Upper lobe of left lung (tissue), 6 donors: ENCODE measurements around the gene PCP4. TPM values are rescaled to one million over a fixed set of nuclear protein-coding genes. Genes with fewer than 3 reads are reported as not detected.

Source experiments
- ATAC-seq, 2 donors: fragments of 200-7000 bp; cut with Tn5 transposase; one replicate each; pipeline ENCODE4 v1.9.1; 2022; ENCODE audit warnings: mild to moderate bottlenecking in 2 of 2, moderate library complexity in 2 of 2; ENCODE audit not compliant: low FRiP score in 2 of 2
- DNase-seq, 2 donors: peaks; one replicate each; pipeline ENCODE4 v3.0.0-alpha.2; 2019 to 2020
- H3K27ac ChIP-seq, 4 donors: fragments of 200-600 bp; sonication (generic); one replicate each; pipeline ENCODE4 v1.5.1; 2016 to 2019
- H3K27me3 ChIP-seq, 4 donors: fragments of 200-600 bp; sonication (generic); one replicate each; pipeline ENCODE4 v1.5.1; 2017 to 2019
- H3K36me3 ChIP-seq, 4 donors: fragments of 200-600 bp; sonication (generic); one replicate each; pipeline ENCODE4 v1.5.1; 2016 to 2019
- H3K4me1 ChIP-seq, 4 donors: fragments of 200-600 bp; sonication (generic); one replicate each; pipeline ENCODE4 v1.5.1; 2018 to 2019
- H3K4me3 ChIP-seq, 4 donors: fragments of 200-600 bp; sonication (generic); one replicate each; pipeline ENCODE4 v1.5.1; 2017 to 2019; ENCODE audit warnings: mild to moderate bottlenecking in 2 of 4, moderate library complexity in 1 of 4
- H3K9me3 ChIP-seq, 4 donors: fragments of 200-600 bp; sonication (generic); one replicate each; pipeline ENCODE4 v1.5.1; 2018 to 2019
- CTCF ChIP-seq, 6 experiments: fragments of 450-650 bp in 4 of 6; fragments of 200-600 bp in 2 of 6; sonication (generic) in 2 of 6; IDR thresholded peaks; one replicate each; pipeline ENCODE4 v1.5.1; 2016 to 2019; ENCODE audit warnings: antibody characterized with exemption in 6 of 6
- EP300 ChIP-seq, 4 donors: sonication (generic); formaldehyde crosslinking; IDR thresholded peaks; one replicate each; pipeline ENCODE4 v1.5.1; 2017; ENCODE audit warnings: antibody characterized with exemption in 4 of 4, control low read depth in 2 of 4
- POLR2A ChIP-seq, 4 donors: fragments of 450-650 bp; IDR thresholded peaks; one replicate each; pipeline ENCODE4 v1.5.1; 2016 to 2017; ENCODE audit warnings: antibody characterized with exemption in 4 of 4, mild to moderate bottlenecking in 2 of 4
- POLR2AphosphoS5 ChIP-seq, 2 donors: sonication (generic); formaldehyde crosslinking; IDR thresholded peaks; one replicate each; pipeline ENCODE4 v1.5.1; 2017; ENCODE audit warnings: antibody characterized with exemption in 2 of 2
- WGBS, 2 donors: methylation state at CpG; one replicate each; pipeline ENCODE4 v1.1.5; 2017 to 2018; 5-methylcytosine and 5-hydroxymethylcytosine counted together
- total RNA-seq, 6 donors: library from RNA; depleted of rRNA in 4 of 6; stranded (reverse); fragments of >200 nt in 4 of 6; gene quantifications; one replicate each; pipeline versions ENCODE4 v1.1.0 to v1.2.1, GENCODE V29; 2016 to 2021
- donor health status: DM: no; HTN: no; CAD: no; lungs with moderate emphysema.
- donor health status: DM: no; HTN: yes; CAD: no; lungs with severe emphysema.

Gene PCP4
- total RNA-seq, 6 donors from 2014 or later: 0.66 to 4.4 (median 1.9) TPM; not detected in 2

GRCh38 chr21:39911286-39912199 lies 44.3 kb downstream of the PCP4 start:
- ATAC-seq (no peak), DNase-seq (no peak)
- H3K4me3 ChIP-seq: no peak overlapping the region
- no peaks in the 10 kb centered on the region for H3K27me3 ChIP-seq
- no peaks in the 10 kb centered on the region for H3K4me1 ChIP-seq
- no peak overlapping the region for H3K27ac ChIP-seq
- no peaks in the 10 kb centered on the region for H3K36me3 ChIP-seq
- H3K9me3 ChIP-seq: no peaks in the 10 kb centered on the region
- TF ChIP-seq POLR2A (IDR thresholded peaks at IDR 0.05) (no peak), CTCF (IDR thresholded peaks at IDR 0.05) (no peak), POLR2AphosphoS5 (IDR thresholded peaks at IDR 0.05) (no peak), EP300 (IDR thresholded peaks at IDR 0.05) (no peak)
- WGBS, 2 donors: 71% methylated on average over 10 of the region's 10 CpGs

GRCh38 chr21:39913706-39914305 lies 46.6 kb downstream of the PCP4 start:
- no peak overlapping the region for H3K4me3 ChIP-seq
- no peaks in the 10 kb centered on the region for H3K36me3 ChIP-seq
- no peak for ATAC-seq
- H3K27me3 ChIP-seq: no peaks in the 10 kb centered on the region
- DNase-seq: no peak
- H3K9me3 ChIP-seq: no peaks in the 10 kb centered on the region
- no peak overlapping the region for H3K27ac ChIP-seq
- WGBS, 2 donors: 74 to 81% methylated on average over 8 of the region's 8 CpGs
- TF ChIP-seq EP300 (IDR thresholded peaks at IDR 0.05) (no peak), POLR2A (IDR thresholded peaks at IDR 0.05) (no peak)
- H3K4me1 ChIP-seq: no peaks in the 10 kb centered on the region

GRCh38 chr21:39915881-39916280 lies 48.6 kb downstream of the PCP4 start:
- H3K27ac ChIP-seq: no peak overlapping the region
- H3K4me1 ChIP-seq: no peaks in the 10 kb centered on the region
- DNase-seq (no peak), ATAC-seq (no peak)
- no peaks in the 10 kb centered on the region for H3K9me3 ChIP-seq
- WGBS, 2 donors: 59 to 80% methylated on average over 1 of the region's 1 CpG
- no peaks in the 10 kb centered on the region for H3K27me3 ChIP-seq
- H3K36me3 ChIP-seq: no peaks in the 10 kb centered on the region
- TF ChIP-seq POLR2A (IDR thresholded peaks at IDR 0.05) (no peak), EP300 (IDR thresholded peaks at IDR 0.05) (no peak), POLR2AphosphoS5 (IDR thresholded peaks at IDR 0.05) (no peak), CTCF (IDR thresholded peaks at IDR 0.05) (no peak)
- H3K4me3 ChIP-seq: no peak overlapping the region

- ATAC-seq: no peak
- H3K27ac ChIP-seq: no peak overlapping the region
- H3K4me1 ChIP-seq: no peaks in the 10 kb centered on the region
- no peaks in the 10 kb centered on the region for H3K36me3 ChIP-seq
- no peaks in the 10 kb centered on the region for H3K9me3 ChIP-seq
- no peaks in the 10 kb centered on the region for H3K27me3 ChIP-seq
- TF ChIP-seq EP300 (IDR thresholded peaks at IDR 0.05): no peak
- no peak for TF ChIP-seq POLR2A (IDR thresholded peaks at IDR 0.05)
- no peak for TF ChIP-seq POLR2AphosphoS5 (IDR thresholded peaks at IDR 0.05)
- TF ChIP-seq CTCF (IDR thresholded peaks at IDR 0.05): no peak
- 63 to 64% methylated on average over 4 of the region's 4 CpGs for WGBS, 2 donors
- no peak overlapping the region for H3K4me3 ChIP-seq
- no peak for DNase-seq
These were observed 51.3 kb downstream of the PCP4 start for GRCh38 chr21:39918558-39918957.

- no peak overlapping the region for H3K27ac ChIP-seq
- H3K36me3 ChIP-seq: no peaks in the 10 kb centered on the region
- TF ChIP-seq POLR2AphosphoS5 (IDR thresholded peaks at IDR 0.05) (no peak), POLR2A (IDR thresholded peaks at IDR 0.05) (no peak), CTCF (IDR thresholded peaks at IDR 0.05) (no peak), EP300 (IDR thresholded peaks at IDR 0.05) (no peak)
- no peak for ATAC-seq
- WGBS, 2 donors: 83 to 85% methylated on average over 10 of the region's 10 CpGs
- H3K4me1 ChIP-seq: no peaks in the 10 kb centered on the region
- H3K4me3 ChIP-seq: no peak overlapping the region
- H3K9me3 ChIP-seq: no peaks in the 10 kb centered on the region
- DNase-seq: no peak
- no peaks in the 10 kb centered on the region for H3K27me3 ChIP-seq
These were observed 56.2 kb downstream of the PCP4 start for GRCh38 chr21:39923476-39923875.
